ENCODE results near the gene MPHOSPH9. TPM values are rescaled to one million over a fixed set of nuclear protein-coding genes. Genes with fewer than 3 reads are reported as not detected.
A peak's percentile ranks its signal among the peaks of the same experiment; 100 is the strongest.

MPHOSPH9 gene
- polyA plus RNA-seq, 3 donors: 6.3 to 14.1 (median 9.2) TPM

- no peak for DNase-seq
- 81% methylated on average over 4 of the region's 9 CpGs for WGBS (ENCODE audit: insufficient coverage)
- Mint-ChIP-seq H3K4me1 (peaks cover 19% of the 10 kb centered on the region), H3K36me3 (peaks cover 10 to 14% of the 10 kb centered on the region in 2 donors), H3K27ac (no peak overlapping the region), H3K9me3 (peaks cover 0 to 3% (median 0%) of the 10 kb centered on the region in 7 donors), H3K27me3 (ENCODE audit: low read depth in 3 of 3) (peaks cover 20 to 28% (median 25%) of the 10 kb centered on the region in 3 donors), H3K4me3 (peak overlapping the region in 1 of 2 donors; percentile 24)
- H3K4me3 ChIP-seq (replicated peaks in 1 of 3; ENCODE audit: low read depth in 2 of 3, low read length in 3 of 3): no peak overlapping the region
- H3K9me3 ChIP-seq (replicated peaks in 1 of 2; ENCODE audit: control insufficient read depth in 1 of 2, insufficient read depth in 1 of 2, low read length in 2 of 2): no peaks in the 10 kb centered on the region
- H3K4me2 ChIP-seq (replicated peaks; ENCODE audit: extremely low read depth, low read length, poor library complexity, severe bottlenecking): no peak overlapping the region
- no peaks in the 10 kb centered on the region for H3K36me3 ChIP-seq (replicated peaks in 1 of 2; ENCODE audit: control insufficient read depth in 1 of 2, insufficient read depth in 2 of 2, low read length in 2 of 2)
- peaks cover 18% of the 10 kb centered on the region in 2 donors for H3K4me1 ChIP-seq (ENCODE audit: control insufficient read depth in 1 of 2, insufficient read depth in 2 of 2, low read length in 2 of 2)
- no peak for TF ChIP-seq CTCF (IDR thresholded peaks at IDR 0.05)
- H2AFZ ChIP-seq (ENCODE audit: insufficient read depth, low read depth, low read length, poor library complexity, severe bottlenecking): no peak overlapping the region
- H3K27me3 ChIP-seq (ENCODE audit: control insufficient read depth in 2 of 2, insufficient read depth in 2 of 2, low read length in 2 of 2): peaks cover 11 to 23% of the 10 kb centered on the region in 2 donors
- H4K20me1 ChIP-seq (ENCODE audit: insufficient read depth, low read length): no peaks in the 10 kb centered on the region
- intact Hi-C loops (cut with micrococcal nuclease): loop anchor here in 1 of 2 donors (10.0 kb wide), 1 partner anchor 103 kb away; no protein-coding TSS in a partner anchor
- H3K9ac ChIP-seq (ENCODE audit: insufficient read depth, low read length, poor library complexity, severe bottlenecking): no peak overlapping the region
- H3K27ac ChIP-seq (ENCODE audit: low read depth in 1 of 2, low read length in 2 of 2): no peak overlapping the region
- H3K79me2 ChIP-seq (ENCODE audit: insufficient read depth, low read length): no peaks in the 10 kb centered on the region
These were observed 84.7 kb downstream of the MPHOSPH9 start for GRCh38 chr12:123148223-123148622.

GRCh38 chr12:123145211-123145610 lies 87.7 kb downstream of the MPHOSPH9 start:
- Histone ChIP-seq H2AFZ (ENCODE audit: insufficient read depth, low read depth, low read length, poor library complexity, severe bottlenecking) (no peak overlapping the region), H3K36me3 (replicated peaks in 1 of 2; ENCODE audit: control insufficient read depth in 1 of 2, insufficient read depth in 2 of 2, low read length in 2 of 2) (no peaks in the 10 kb centered on the region), H3K27me3 (ENCODE audit: control insufficient read depth in 2 of 2, insufficient read depth in 2 of 2, low read length in 2 of 2) (peaks cover 10 to 14% of the 10 kb centered on the region in 2 donors), H3K4me1 (ENCODE audit: control insufficient read depth in 1 of 2, insufficient read depth in 2 of 2, low read length in 2 of 2) (peaks cover 14 to 16% of the 10 kb centered on the region in 2 donors), H3K79me2 (ENCODE audit: insufficient read depth, low read length) (no peaks in the 10 kb centered on the region), H3K9me3 (replicated peaks in 1 of 2; ENCODE audit: control insufficient read depth in 1 of 2, insufficient read depth in 1 of 2, low read length in 2 of 2) (no peaks in the 10 kb centered on the region), H3K4me2 (replicated peaks; ENCODE audit: extremely low read depth, low read length, poor library complexity, severe bottlenecking) (no peak overlapping the region), H3K9ac (ENCODE audit: insufficient read depth, low read length, poor library complexity, severe bottlenecking) (no peak overlapping the region), H4K20me1 (ENCODE audit: insufficient read depth, low read length) (no peaks in the 10 kb centered on the region), H3K4me3 (replicated peaks in 1 of 3; ENCODE audit: low read depth in 2 of 3, low read length in 3 of 3) (no peak overlapping the region), H3K27ac (ENCODE audit: low read depth in 1 of 2, low read length in 2 of 2) (no peak overlapping the region)
- no peak for DNase-seq
- intact Hi-C loops (cut with micrococcal nuclease): loop anchor here in 1 of 2 donors (10.0 kb wide), 1 partner anchor 100 kb away; no protein-coding TSS in a partner anchor
- Mint-ChIP-seq H3K36me3 (peaks cover 8 to 14% of the 10 kb centered on the region in 2 donors), H3K27ac (no peak overlapping the region), H3K27me3 (ENCODE audit: low read depth in 3 of 3) (peaks cover 16 to 21% (median 17%) of the 10 kb centered on the region in 3 donors), H3K9me3 (peaks cover 0 to 3% (median 0%) of the 10 kb centered on the region in 7 donors), H3K4me3 (no peak overlapping the region), H3K4me1 (peaks cover 30% of the 10 kb centered on the region)
- TF ChIP-seq CTCF (IDR thresholded peaks at IDR 0.05): no peak
- WGBS (ENCODE audit: insufficient coverage): no CpG with 5 or more reads among the region's 2 CpGs

Data from CD14-positive monocyte (primary cell).